SKM-1 (cell line): ENCODE measurements around the gene ELAVL4.

Experiments
- DNase-seq: peaks from one replicate; lab custom pipeline; 2025; ENCODE audit not compliant: unreplicated experiment; lab: John Stamatoyannopoulos, UW

ELAVL4 gene

DNA sequence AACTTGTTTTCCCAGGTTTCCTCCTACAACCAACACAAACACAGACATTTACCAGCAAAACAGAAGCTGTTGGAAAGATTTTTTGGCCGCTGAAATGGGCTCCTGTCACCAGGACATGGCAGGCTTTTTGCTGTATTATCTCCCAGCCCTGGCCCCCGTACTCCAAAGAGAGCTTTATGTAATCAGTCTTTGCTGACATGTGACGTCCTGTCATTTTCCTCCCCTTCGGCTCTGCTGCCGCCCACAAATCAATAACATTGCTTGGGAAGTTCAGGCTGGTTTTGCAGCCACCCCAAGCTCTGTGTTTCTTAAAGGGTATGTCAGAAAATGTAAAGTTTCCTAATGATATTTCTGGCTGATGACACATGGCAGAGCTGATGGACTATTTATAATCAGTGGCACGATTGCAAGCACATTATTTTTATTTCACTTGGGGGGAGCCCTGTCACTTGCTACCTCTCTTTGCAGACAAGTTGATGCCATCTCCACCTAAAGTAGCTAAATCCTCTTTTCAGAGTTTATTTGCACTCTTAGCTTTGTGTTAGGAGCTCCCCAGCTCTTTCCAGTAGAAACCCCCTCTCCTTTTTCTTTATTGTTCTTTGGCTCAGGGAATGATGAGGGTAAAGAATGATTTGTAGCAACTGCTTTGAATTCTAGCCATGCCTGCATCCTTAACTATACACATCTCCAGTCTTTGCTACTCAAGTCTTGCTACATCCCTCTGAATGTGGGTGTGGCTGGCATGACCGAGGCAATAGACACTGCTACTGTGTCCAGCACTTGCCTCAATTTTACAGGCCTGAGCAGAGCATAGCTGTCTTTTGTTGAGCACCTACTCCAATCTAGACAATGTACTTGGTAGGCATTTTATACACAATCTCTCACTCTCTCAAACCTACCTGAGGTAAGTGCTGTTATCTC, 67.3 kb downstream of the ELAVL4 start:
- DNase-seq: no peak

GRCh38 chr1:50177994-50178393, 69.3 kb downstream of the ELAVL4 start:
- no peak for DNase-seq

DNA sequence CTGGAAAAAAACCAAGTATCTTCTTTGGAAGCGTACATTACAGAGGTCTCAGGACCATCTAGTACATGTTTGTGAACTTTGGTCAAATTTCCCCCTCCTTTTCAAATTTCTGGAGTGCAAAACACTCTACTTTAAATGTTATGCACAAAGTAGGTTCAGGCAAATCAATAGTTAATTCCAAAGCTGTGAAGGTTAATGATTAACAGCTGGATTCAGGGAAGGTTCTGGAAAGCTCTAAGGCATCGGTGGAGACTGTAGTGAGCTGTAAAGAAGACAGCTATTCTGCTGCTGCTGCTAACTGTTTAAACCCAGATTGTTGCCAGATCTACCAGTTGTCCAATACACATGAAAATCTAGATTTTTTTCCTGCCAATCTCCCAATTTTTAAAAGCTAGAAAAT, 70.9 kb downstream of the ELAVL4 start:
- no peak for DNase-seq

GRCh38 chr1:50180367-50180766, 71.6 kb downstream of the ELAVL4 start:
- no peak for DNase-seq

GRCh38 chr1:50181027-50181663, 72.4 kb downstream of the ELAVL4 start:
- no peak for DNase-seq

- no peak for DNase-seq
Observed at GRCh38 chr1:50183378-50184133, 74.8 kb downstream of the ELAVL4 start.

DNA sequence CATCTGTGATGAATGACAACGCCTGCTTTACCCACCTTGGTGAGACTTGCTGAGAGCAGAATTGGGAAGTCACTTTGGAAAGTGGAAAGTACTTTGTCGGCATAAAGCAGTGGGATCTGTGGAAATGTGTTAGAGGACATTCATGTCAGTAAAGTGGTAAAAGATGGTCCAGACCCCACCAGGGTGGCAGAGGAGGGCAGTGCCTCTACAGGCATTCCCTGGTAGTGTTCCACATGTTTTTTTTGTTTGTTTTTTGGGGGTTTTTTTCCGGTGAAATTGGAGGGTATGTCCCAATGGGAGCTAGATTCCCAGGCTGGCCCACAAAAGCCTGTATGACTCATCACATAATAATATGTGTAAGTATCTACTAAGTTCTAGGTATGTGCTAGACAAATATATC, 80.6 kb downstream of the ELAVL4 start:
- no peak for DNase-seq

DNA sequence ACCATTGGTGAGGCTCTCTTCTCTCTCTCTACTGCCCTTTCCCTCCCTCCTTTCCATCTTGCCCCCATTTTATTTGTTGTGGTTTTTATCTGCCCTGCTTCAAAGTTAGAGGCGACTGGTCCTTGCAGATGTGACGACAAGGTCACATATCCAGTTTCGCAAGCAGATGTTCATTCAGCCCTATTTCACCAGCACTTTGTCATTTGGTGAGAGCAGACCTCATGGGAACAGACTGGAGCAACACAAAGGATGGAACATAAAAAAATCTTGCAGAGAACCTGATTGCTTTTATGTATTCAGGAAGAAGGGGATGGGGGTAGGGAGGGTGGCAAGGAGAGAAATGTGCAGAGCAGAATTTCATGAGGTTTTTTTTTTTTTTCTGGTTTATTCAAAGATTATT, 84.3 kb downstream of the ELAVL4 start:
- no peak for DNase-seq

DNA sequence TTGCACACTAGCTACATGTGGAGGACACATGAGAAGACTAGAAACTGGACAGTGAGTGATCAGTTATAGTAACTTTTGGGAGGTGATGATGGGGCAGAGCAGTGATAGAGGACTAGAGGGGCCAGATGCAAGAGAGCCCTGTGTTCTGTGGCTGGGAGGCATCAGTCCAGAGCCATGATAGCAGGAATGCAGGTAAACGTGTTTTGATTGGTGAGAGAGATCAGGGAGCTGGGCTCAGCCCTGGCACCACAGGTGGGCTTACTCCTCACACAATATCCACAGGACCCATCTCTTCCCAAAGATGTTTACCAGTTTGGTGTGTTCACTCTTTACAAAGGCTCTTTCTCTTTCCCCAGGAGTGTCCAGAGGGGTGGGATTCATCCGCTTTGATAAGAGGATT, 86.5 kb downstream of the ELAVL4 start:
- DNase-seq: no peak

DNA sequence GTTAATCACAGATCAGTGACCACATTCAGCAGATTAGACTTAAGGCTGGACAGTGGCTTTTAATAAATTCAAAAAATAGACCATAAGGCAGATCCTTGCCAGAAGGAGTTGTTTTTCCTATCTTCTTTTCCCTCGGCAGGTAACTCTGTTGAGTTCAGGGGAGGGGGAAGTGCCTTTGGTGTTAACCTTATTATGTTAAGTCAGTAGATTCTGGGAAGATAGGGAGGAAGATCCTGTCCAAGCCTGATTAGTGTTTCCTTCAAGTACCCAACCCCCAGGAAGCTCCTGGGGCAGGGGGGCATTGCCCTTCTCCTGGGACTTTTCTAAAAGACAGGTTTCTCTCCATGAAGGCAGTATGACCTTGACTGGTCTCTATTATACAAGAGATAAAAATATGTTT, 87.4 kb downstream of the ELAVL4 start:
- no peak for DNase-seq

DNA sequence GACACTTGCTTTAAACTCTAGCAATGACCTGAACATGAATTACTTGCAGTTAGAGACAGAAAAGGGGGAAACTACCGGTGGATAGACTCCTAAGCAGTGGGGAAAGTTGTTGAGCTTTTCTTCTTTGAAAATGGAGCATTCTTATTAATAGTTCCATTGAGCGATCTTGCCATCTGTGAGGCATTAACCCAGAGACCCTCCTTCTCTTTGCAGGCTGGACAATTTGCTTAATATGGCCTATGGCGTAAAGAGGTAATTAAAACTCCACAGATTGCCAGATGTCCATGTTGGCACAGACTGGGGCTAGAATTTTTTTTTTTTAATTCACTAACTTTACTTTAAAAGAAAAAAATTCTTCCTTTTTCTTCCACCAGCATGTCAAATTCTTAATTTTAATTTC, 88.5 kb downstream of the ELAVL4 start:
- DNase-seq: no peak

- DNase-seq: no peak
Observed at GRCh38 chr1:50208315-50208714, 99.6 kb downstream of the ELAVL4 start.

GRCh38 chr1:50208756-50209155, 100.0 kb downstream of the ELAVL4 start:
- DNase-seq: no peak

- no peak for DNase-seq
Observed at GRCh38 chr1:50209749-50210148, 101.0 kb downstream of the ELAVL4 start.

DNA sequence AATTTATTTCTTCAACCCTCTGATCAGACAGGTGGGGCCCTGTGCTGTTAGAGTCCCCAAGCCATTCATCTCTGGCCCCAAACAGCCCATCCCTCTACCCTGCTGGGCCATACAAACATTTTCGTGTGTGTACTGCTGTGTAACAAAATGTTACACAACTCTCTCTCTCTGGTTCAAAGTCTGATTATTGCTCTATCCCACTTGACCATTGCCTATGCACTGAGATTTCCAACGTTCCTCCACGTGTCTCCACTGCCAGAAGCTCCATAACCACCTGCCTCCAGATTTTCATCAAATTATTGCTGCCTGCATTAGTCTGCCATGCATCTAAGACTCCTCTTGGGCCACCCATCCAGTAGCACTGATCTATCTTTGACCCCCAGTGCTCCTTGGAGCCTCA, 104.8 kb downstream of the ELAVL4 start:
- no peak for DNase-seq

DNA sequence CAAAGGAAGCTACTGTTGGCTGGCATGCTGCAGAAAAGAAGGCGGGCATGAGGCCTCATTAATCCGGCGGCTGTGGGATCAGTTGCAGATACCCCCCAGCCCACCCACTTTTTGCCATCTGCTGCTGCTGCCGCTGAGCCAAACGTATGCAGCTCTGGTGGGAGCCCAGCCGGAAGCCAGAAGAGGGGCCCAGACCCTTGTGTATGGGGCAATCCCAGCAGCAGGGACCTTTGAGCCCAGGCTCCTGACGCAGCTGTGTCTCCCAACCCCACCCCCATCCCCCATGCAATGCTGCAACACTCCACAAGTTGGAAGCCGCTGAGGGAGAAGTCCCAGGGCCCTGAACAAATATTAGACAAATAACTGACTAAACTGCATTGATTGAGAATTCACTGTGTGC, 106.0 kb downstream of the ELAVL4 start:
- no peak for DNase-seq

- DNase-seq: no peak
Observed at GRCh38 chr1:50218344-50219120, 109.8 kb downstream of the ELAVL4 start.

DNA sequence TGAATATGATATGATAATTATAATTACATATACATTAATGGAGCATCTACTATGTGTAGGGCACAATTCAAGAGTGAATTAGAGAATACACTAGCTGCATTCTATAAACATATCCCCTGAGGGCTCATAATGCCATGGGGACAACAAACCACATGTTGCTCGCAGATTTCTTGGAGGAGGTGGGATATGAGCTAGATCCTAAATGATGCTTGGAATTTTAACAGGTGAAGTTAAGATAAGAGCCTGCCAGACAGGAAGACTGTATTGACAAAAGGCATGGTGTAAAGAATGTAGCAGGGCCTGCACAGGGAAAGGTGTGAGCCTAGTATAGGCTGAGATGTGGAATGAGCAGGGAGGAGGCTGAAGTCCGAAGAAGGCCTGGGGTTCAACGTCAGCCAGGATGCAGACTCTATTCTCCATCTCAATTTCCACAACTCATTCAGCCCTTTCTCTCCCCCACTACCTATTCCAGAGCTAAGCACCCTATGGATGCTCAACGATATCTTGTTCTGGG, 120.2 kb downstream of the ELAVL4 start:
- no peak for DNase-seq

DNA sequence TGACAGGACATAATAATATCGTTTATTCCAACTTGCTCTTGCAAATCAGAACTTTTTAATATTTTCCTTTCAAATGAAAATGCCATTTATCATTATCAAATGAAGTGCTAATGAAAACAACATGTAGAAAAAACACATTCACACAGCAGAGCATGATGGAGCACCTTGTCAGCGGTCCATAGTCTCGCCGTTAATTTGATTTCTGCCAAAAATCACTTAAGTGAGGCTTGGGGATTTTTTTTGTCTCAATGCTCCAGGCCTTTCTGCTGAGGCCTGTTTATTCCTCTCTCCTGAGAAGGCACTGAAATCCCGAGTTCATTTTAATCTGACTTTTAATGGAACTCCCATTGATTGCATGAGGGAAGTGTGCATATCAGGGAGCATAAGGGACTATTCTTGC, 122.5 kb downstream of the ELAVL4 start:
- DNase-seq: no peak

GRCh38 chr1:50232336-50232735, 123.6 kb downstream of the ELAVL4 start:
- DNase-seq: no peak

- DNase-seq: no peak
Observed at GRCh38 chr1:50236656-50237055, 127.9 kb downstream of the ELAVL4 start.
